AG10803 (cell line): ENCODE data around the gene SCPEP1.

Experiments used
- DNase-seq: peaks from one replicate; pipeline ENCODE4 v3.0.0; 2010; ENCODE audit warnings: low read depth
- H3K4me3 ChIP-seq: 2 replicates; pipeline ENCODE4 v1.5.1; 2011; ENCODE audit warnings: mild to moderate bottlenecking, low read length, control low read depth
- CTCF ChIP-seq: conservative IDR thresholded peaks from 2 replicates; pipeline ENCODE4 v1.5.1; 2011; ENCODE audit warnings: mild to moderate bottlenecking, low read length, control low read depth, inconsistent platforms

SCPEP1 gene

GRCh38 chr17:57033296-57033695 lies 55.4 kb downstream of the SCPEP1 start:
- TF ChIP-seq CTCF: no peak
- H3K4me3 ChIP-seq: no peak overlapping the region
- DNase-seq: no peak

GRCh38 chr17:57034807-57035754 lies 57.1 kb downstream of the SCPEP1 start:
- DNase-seq: no peak
- TF ChIP-seq CTCF: no peak
- H3K4me3 ChIP-seq: no peak overlapping the region

GRCh38 chr17:57035971-57036481 lies 58.1 kb downstream of the SCPEP1 start:
- no peak for TF ChIP-seq CTCF
- no peak for DNase-seq
- H3K4me3 ChIP-seq: no peak overlapping the region

GRCh38 chr17:57037411-57037810 lies 59.5 kb downstream of the SCPEP1 start:
- no peak overlapping the region for H3K4me3 ChIP-seq
- no peak for DNase-seq
- no peak for TF ChIP-seq CTCF

- TF ChIP-seq CTCF: no peak
- no peak overlapping the region for H3K4me3 ChIP-seq
- no peak for DNase-seq
Measured at GRCh38 chr17:57038486-57038885, 60.6 kb downstream of the SCPEP1 start.

GRCh38 chr17:57040571-57040970 lies 62.6 kb downstream of the SCPEP1 start:
- H3K4me3 ChIP-seq: no peak overlapping the region
- DNase-seq: no peak
- TF ChIP-seq CTCF: no peak

- no peak for TF ChIP-seq CTCF
- H3K4me3 ChIP-seq: no peak overlapping the region
- DNase-seq: no peak
Measured at GRCh38 chr17:57043276-57043675, 65.3 kb downstream of the SCPEP1 start.
